B cell (primary cell): Measurements from ENCODE around the gene FLNA. TPM values are rescaled to one million over a fixed set of nuclear protein-coding genes. Genes with fewer than 3 reads are reported as not detected.
"Not testable (repeated sequence)": the region's sequence is repeated elsewhere in the genome, so short reads cannot be mapped to it uniquely, and the experiment has no call there.

Experiments
- ATAC-seq: fragments of 200-7000 bp; cut with Tn5 transposase; one replicate; pipeline ENCODE4 v1.10.0; 2021; ENCODE audit warnings: low read depth, mild to moderate bottlenecking, moderate number of reproducible peaks, moderate library complexity
- CTCF ChIA-PET: fragments of 350-600 bp; sonication (Branson Sonifier 250); formaldehyde crosslinking; loops from one replicate; lab custom pipeline; 2021; ENCODE audit warnings: antibody characterized with exemption, inconsistent platforms; lab: Charles Lee
- POLR2A ChIA-PET: fragments of 350-600 bp; sonication (Branson Sonifier 250); formaldehyde crosslinking; loops from one replicate; lab custom pipeline; 2021; ENCODE audit warnings: antibody characterized with exemption; lab: Charles Lee
- DNase-seq: peaks from one replicate; pipeline ENCODE4 v3.0.0; 2013
- H2AFZ ChIP-seq: 2 replicates; pipeline ENCODE4 v1.6.1; 2012; ENCODE audit warnings: mild to moderate bottlenecking, low read depth, low read length; ENCODE audit not compliant: insufficient read depth, poor library complexity, severe bottlenecking
- H3K27ac ChIP-seq, 2 donors: 1 replicate in 1 of 2; 2 replicates in 1 of 2; pipeline ENCODE4 v1.5.1; 2012 to 2013; ENCODE audit warnings: low read length in 2 of 2, mild to moderate bottlenecking in 2 of 2, moderate library complexity in 1 of 2
- H3K27me3 ChIP-seq, 4 experiments: fragments of 200-600 bp in 1 of 4; sonication (generic) in 1 of 4; replicated peaks in 1 of 4; 1 replicate in 2 of 4; 2 replicates in 2 of 4; pipeline versions ENCODE4 v1.6.1 to v1.7.0; 2013 to 2016; ENCODE audit warnings: low read length in 3 of 4, mild to moderate bottlenecking in 2 of 4, mixed read lengths in 1 of 4, moderate library complexity in 1 of 4; ENCODE audit not compliant: insufficient read depth in 4 of 4, control insufficient read depth in 3 of 4; ENCODE audit errors: control extremely low read depth in 1 of 4
- H3K36me3 ChIP-seq, 2 experiments: replicated peaks in 1 of 2; 1 replicate in 1 of 2; 2 replicates in 1 of 2; pipeline versions ENCODE4 v1.6.1 to v1.7.1; 2013; ENCODE audit warnings: low read length in 1 of 2; ENCODE audit not compliant: insufficient read depth in 2 of 2, control insufficient read depth in 1 of 2; ENCODE audit errors: control extremely low read depth in 1 of 2, extremely low read depth in 1 of 2
- H3K4me1 ChIP-seq, 2 donors: fragments of 200-600 bp in 1 of 2; sonication (generic) in 1 of 2; 1 replicate in 1 of 2; 2 replicates in 1 of 2; pipeline versions ENCODE4 v1.5.1 to v1.6.1; 2013 to 2017; ENCODE audit warnings: low read length in 2 of 2; ENCODE audit not compliant: control insufficient read depth in 2 of 2, insufficient read depth in 2 of 2
- H3K4me2 ChIP-seq: replicated peaks from 2 replicates; pipeline ENCODE3; 2012; ENCODE audit warnings: mild to moderate bottlenecking, low read depth, low read length; ENCODE audit not compliant: poor library complexity, severe bottlenecking
- H3K4me3 ChIP-seq, 5 experiments: fragments of 200-600 bp in 1 of 5; sonication (generic) in 1 of 5; 1 replicate in 3 of 5; 2 replicates in 2 of 5; pipeline versions ENCODE4 v1.5.1 to v1.7.0; 2011 to 2016; ENCODE audit warnings: low read length in 4 of 5, mild to moderate bottlenecking in 4 of 5, low read depth in 2 of 5, control low read depth in 1 of 5, moderate library complexity in 1 of 5; ENCODE audit not compliant: insufficient read depth in 1 of 5; ENCODE audit errors: control extremely low read depth in 1 of 5, extremely low read depth in 1 of 5
- H3K79me2 ChIP-seq: fragments of 200-600 bp; sonication (generic); one replicate; pipeline ENCODE4 v1.6.0; 2016; ENCODE audit warnings: low read length; ENCODE audit not compliant: control insufficient read depth, insufficient read depth
- H3K9ac ChIP-seq: fragments of 200-600 bp; sonication (generic); 2 replicates; pipeline ENCODE4 v1.6.1; 2017; ENCODE audit warnings: mild to moderate bottlenecking, low read length, moderate library complexity
- H3K9me3 ChIP-seq, 3 donors: one replicate each; pipeline versions ENCODE4 v1.6.1 to v1.7.1; 2013; ENCODE audit warnings: low read length in 2 of 3; ENCODE audit not compliant: control insufficient read depth in 2 of 3, insufficient read depth in 1 of 3; ENCODE audit errors: control extremely low read depth in 1 of 3
- H4K20me1 ChIP-seq: 2 replicates; pipeline ENCODE4 v1.6.0; 2012; ENCODE audit warnings: mild to moderate bottlenecking, low read length; ENCODE audit not compliant: insufficient read depth, control insufficient read depth, poor library complexity, severe bottlenecking
- H3K27ac Mint-ChIP-seq: one replicate; pipeline ENCODE4 v1.8.0; 2021; ENCODE audit warnings: mixed read lengths
- H3K27me3 Mint-ChIP-seq: one replicate; pipeline ENCODE4 v1.8.0; 2021; ENCODE audit warnings: mixed read lengths
- H3K4me1 Mint-ChIP-seq: one replicate; pipeline ENCODE4 v1.8.0; 2021; ENCODE audit warnings: mixed read lengths
- H3K4me3 Mint-ChIP-seq: one replicate; pipeline ENCODE4 v1.8.0; 2021; ENCODE audit warnings: mixed read lengths
- H3K9me3 Mint-ChIP-seq: one replicate; pipeline ENCODE4 v1.8.0; 2022; ENCODE audit warnings: mixed read lengths; ENCODE audit not compliant: insufficient read depth
- CTCF ChIP-seq: fragments of 200-600 bp; IDR thresholded peaks from one replicate; pipeline ENCODE4 v1.8.0; 2022; ENCODE audit warnings: antibody characterized with exemption, mild to moderate bottlenecking
- EZH2 ChIP-seq: IDR thresholded peaks from 2 replicates; pipeline ENCODE4 v1.6.1; 2012; ENCODE audit warnings: borderline replicate concordance, low read depth, mild to moderate bottlenecking, moderate library complexity, low read length; ENCODE audit not compliant: insufficient read depth, poor library complexity, severe bottlenecking
- WGBS: methylation state at CpG from one replicate; pipeline ENCODE4 v1.1.5; 2013; ENCODE audit warnings: missing lambda C conversion rate; ENCODE audit not compliant: insufficient coverage; 5-methylcytosine and 5-hydroxymethylcytosine counted together
- intact Hi-C: fragments of 100-400 bp; cut with micrococcal nuclease; formaldehyde crosslinking; loops from one replicate; pipeline ENCODE4 v1.10.0; 2022
- polyA plus RNA-seq: library from polyadenylated mRNA; depleted of rRNA; stranded (reverse); fragments of >200 nt; gene quantifications from 2 replicates; pipeline ENCODE4 v1.2.3, GENCODE V29; 2012
- total RNA-seq, 2 donors: library from RNA; stranded (reverse); fragments of 120-200 nt in 1 of 2; gene quantifications; 1 replicate in 1 of 2; 2 replicates in 1 of 2; pipeline versions ENCODE4 v1.2.3 to v1.2.4, GENCODE V29; 2013 to 2022

The FLNA gene
- total and polyA plus RNA-seq, 2 donors (not counting 1 experiment from before 2014, with no cell fraction given): 342 to 510 TPM

- peak overlapping the region; percentile 99 for H3K27ac Mint-ChIP-seq
Measured at GRCh38 chrX:154396973-154397887, 22.8 kb upstream of the FLNA start.

GRCh38 chrX:154396363-154396762 lies 21.9 kb upstream of the FLNA start:
- CTCF ChIA-PET, H3K27me3 Mint-ChIP-seq, H3K9ac ChIP-seq, H3K4me3 ChIP-seq, H3K27ac Mint-ChIP-seq, H3K4me2 ChIP-seq, H3K9me3 Mint-ChIP-seq, H3K4me3 Mint-ChIP-seq, H3K9me3 ChIP-seq, H3K27me3 ChIP-seq, H3K79me2 ChIP-seq, ATAC-seq, H3K27ac ChIP-seq, DNase-seq, H2AFZ ChIP-seq: not testable (repeated sequence)
- H3K4me1 Mint-ChIP-seq: peaks cover 16% of the 10 kb centered on the region
- H4K20me1 ChIP-seq: peaks cover 28% of the 10 kb centered on the region
- peaks cover 12 to 20% of the 10 kb centered on the region in 2 donors for H3K4me1 ChIP-seq
- POLR2A ChIA-PET: interaction anchor here (0.9 to 2.8 kb wide), 2 partner anchors 13 to 18 kb away, joined by 3 to 7 read pairs; partner anchors contain the start of gene EMD
- intact Hi-C loops: loop anchor here (5.0 kb wide), 2 partner anchors 96 to 121 kb away; partner anchors contain the start of genes FAM3A and SLC10A3
- H3K36me3 ChIP-seq: peaks cover 0 to 20% of the 10 kb centered on the region in 2 experiments
- 99% methylated on average over 10 of the region's 17 CpGs for WGBS

More at GRCh38 chrX:154396973-154397887, 22.8 kb upstream of the FLNA start:
- Mint-ChIP-seq H3K4me3 (peak overlapping the region; percentile 99), H3K4me1 (peaks cover 17% of the 10 kb centered on the region), H3K27me3 (no peaks in the 10 kb centered on the region), H3K9me3 (no peaks in the 10 kb centered on the region)
- Histone ChIP-seq H3K9me3 (no peaks in the 10 kb centered on the region), H3K27me3 (no peaks in the 10 kb centered on the region), H3K79me2 (no peaks in the 10 kb centered on the region), H2AFZ (peak overlapping the region; percentile 39), H3K9ac (peak overlapping the region; percentile 86), H3K27ac (peak overlapping the region; percentile 99 to 100), H3K4me2 (peak overlapping the region; percentile 81), H3K4me1 (peaks cover 12 to 20% of the 10 kb centered on the region in 2 donors), H3K36me3 (peaks cover 0 to 22% of the 10 kb centered on the region in 2 experiments), H4K20me1 (peaks cover 30% of the 10 kb centered on the region), H3K4me3 (peak overlapping the region; percentile 34 to 96 (median 78))
- intact Hi-C loops: loop anchor here (5.0 kb wide), 2 partner anchors 95 to 120 kb away; partner anchors contain the start of genes FAM3A and SLC10A3
- POLR2A ChIA-PET: interaction anchor here (0.6 to 3.4 kb wide), 19 partner anchors 10 to 977 kb away, joined by 3 to 31 read pairs (median 7); partner anchors contain the start of genes ARHGAP4, DNASE1L1, EMD and FAM3A
- peak; percentile 64 for ATAC-seq
- WGBS: 7% methylated on average over 27 of the region's 53 CpGs
- CTCF ChIA-PET: interaction anchor here (0.8 to 3.2 kb wide), 4 partner anchors 23 to 136 kb away, joined by 3 to 17 read pairs (median 10); partner anchors contain the start of genes FLNA and SLC10A3
- no peak for TF ChIP-seq CTCF
- no peak for TF ChIP-seq EZH2
- DNase-seq: peak; percentile 82

GRCh38 chrX:154389812-154390747 lies 15.6 kb upstream of the FLNA start:
- H3K27ac Mint-ChIP-seq: not testable (repeated sequence)

More at GRCh38 chrX:154389812-154390747, 15.6 kb upstream of the FLNA start:
- H2AFZ ChIP-seq, H3K4me3 Mint-ChIP-seq, H3K27me3 ChIP-seq, H3K36me3 ChIP-seq, H3K4me2 ChIP-seq, H3K9me3 ChIP-seq, H3K9ac ChIP-seq, CTCF ChIA-PET, H3K27me3 Mint-ChIP-seq, H3K4me1 Mint-ChIP-seq, intact Hi-C loops, H3K4me3 ChIP-seq, POLR2A ChIA-PET, H3K4me1 ChIP-seq, DNase-seq, H4K20me1 ChIP-seq, H3K79me2 ChIP-seq, H3K9me3 Mint-ChIP-seq: not testable (repeated sequence)
- ATAC-seq: peak; percentile 71
- 0% methylated on average over 7 of the region's 121 CpGs for WGBS
- H3K27ac ChIP-seq: peak overlapping the region in 1 of 2 donors; percentile 38
